Measurements from ENCODE around the gene FBN2.

Gene FBN2

GRCh38 chr5:128538250-128539037, 399 bp upstream of the FBN2 start:
- Histone ChIP-seq H3K4me3 (ENCODE audit: low read depth in 1 of 2, low read length in 2 of 2) (no peak overlapping the region), H3K4me2 (ENCODE audit: insufficient read depth, low read length) (no peak overlapping the region)

GRCh38 chr5:128537221-128537999, 635 bp downstream of the FBN2 start:
- Histone ChIP-seq H4K20me1 (ENCODE audit: insufficient read depth, low read length) (no peaks in the 10 kb centered on the region), H3K36me3 (ENCODE audit: insufficient read depth, low read length) (no peaks in the 10 kb centered on the region), H3K4me2 (ENCODE audit: insufficient read depth, low read length) (no peak overlapping the region), H3K9me3 (ENCODE audit: insufficient read depth, low read length, severe bottlenecking) (peaks cover 13% of the 10 kb centered on the region), H3K27me3 (ENCODE audit: insufficient read depth, low read length, poor library complexity) (no peaks in the 10 kb centered on the region), H3K9ac (ENCODE audit: low read depth, low read length) (no peak overlapping the region), H3K79me2 (ENCODE audit: insufficient read depth, low read length) (no peaks in the 10 kb centered on the region), H2AFZ (ENCODE audit: low read depth, low read length) (no peak overlapping the region), H3K4me3 (ENCODE audit: low read depth in 1 of 2, low read length in 2 of 2) (no peak overlapping the region), H3K4me1 (ENCODE audit: insufficient read depth, low read length) (no peaks in the 10 kb centered on the region), H3K27ac (ENCODE audit: low read length) (no peak overlapping the region)
- DNase-seq (no peak), ATAC-seq (ENCODE audit: insufficient read depth, low read depth) (no peak)
- no peak for TF ChIP-seq CTCF (IDR thresholded peaks at IDR 0.05; ENCODE audit: borderline replicate concordance, extremely low read depth, low read length, poor library complexity, severe bottlenecking)
- no peak for TF ChIP-seq EZH2 (IDR thresholded peaks at IDR 0.05; ENCODE audit: borderline replicate concordance, low read depth, low read length, severe bottlenecking)

More at GRCh38 chr5:128538250-128539037, 399 bp upstream of the FBN2 start:
- Histone ChIP-seq H3K4me1 (ENCODE audit: insufficient read depth, low read length) (no peaks in the 10 kb centered on the region), H4K20me1 (ENCODE audit: insufficient read depth, low read length) (no peaks in the 10 kb centered on the region), H3K27me3 (ENCODE audit: insufficient read depth, low read length, poor library complexity) (no peaks in the 10 kb centered on the region), H3K27ac (ENCODE audit: low read length) (no peak overlapping the region), H3K9ac (ENCODE audit: low read depth, low read length) (no peak overlapping the region), H3K79me2 (ENCODE audit: insufficient read depth, low read length) (no peaks in the 10 kb centered on the region), H2AFZ (ENCODE audit: low read depth, low read length) (no peak overlapping the region), H3K36me3 (ENCODE audit: insufficient read depth, low read length) (no peaks in the 10 kb centered on the region), H3K9me3 (ENCODE audit: insufficient read depth, low read length, severe bottlenecking) (peaks cover 13% of the 10 kb centered on the region)
- ATAC-seq (ENCODE audit: insufficient read depth, low read depth) (no peak), DNase-seq (no peak)
- TF ChIP-seq CTCF (IDR thresholded peaks at IDR 0.05; ENCODE audit: borderline replicate concordance, extremely low read depth, low read length, poor library complexity, severe bottlenecking) = no peak
- no peak for TF ChIP-seq EZH2 (IDR thresholded peaks at IDR 0.05; ENCODE audit: borderline replicate concordance, low read depth, low read length, severe bottlenecking)

- H3K36me3 ChIP-seq (ENCODE audit: insufficient read depth, low read length) = no peaks in the 10 kb centered on the region
- DNase-seq (no peak), ATAC-seq (ENCODE audit: insufficient read depth, low read depth) (no peak)
- no peak overlapping the region for H2AFZ ChIP-seq (ENCODE audit: low read depth, low read length)
- H3K4me2 ChIP-seq (ENCODE audit: insufficient read depth, low read length) = no peak overlapping the region
- TF ChIP-seq EZH2 (IDR thresholded peaks at IDR 0.05; ENCODE audit: borderline replicate concordance, low read depth, low read length, severe bottlenecking) (no peak), CTCF (IDR thresholded peaks at IDR 0.05; ENCODE audit: borderline replicate concordance, extremely low read depth, low read length, poor library complexity, severe bottlenecking) (no peak)
- H3K4me1 ChIP-seq (ENCODE audit: insufficient read depth, low read length) = no peaks in the 10 kb centered on the region
- no peak overlapping the region for H3K27ac ChIP-seq (ENCODE audit: low read length)
- H4K20me1 ChIP-seq (ENCODE audit: insufficient read depth, low read length) = no peaks in the 10 kb centered on the region
- H3K79me2 ChIP-seq (ENCODE audit: insufficient read depth, low read length) = no peaks in the 10 kb centered on the region
- no peak overlapping the region for H3K9ac ChIP-seq (ENCODE audit: low read depth, low read length)
- no peak overlapping the region for H3K4me3 ChIP-seq (ENCODE audit: low read depth in 1 of 2, low read length in 2 of 2)
- H3K27me3 ChIP-seq (ENCODE audit: insufficient read depth, low read length, poor library complexity) = no peaks in the 10 kb centered on the region
- H3K9me3 ChIP-seq (ENCODE audit: insufficient read depth, low read length, severe bottlenecking) = peaks cover 13% of the 10 kb centered on the region
Measured at GRCh38 chr5:128536254-128537220, 1.5 kb downstream of the FBN2 start.

All from DND-41 (cell line).